Measurements from ENCODE around the gene PPCDC. TPM values are rescaled to one million over a fixed set of nuclear protein-coding genes. Genes with fewer than 3 reads are reported as not detected.

PPCDC gene
- total RNA-seq, 1 donor from 2014 or later = 13.1 TPM

GRCh38 chr15:75025107-75025506, 1.7 kb downstream of the PPCDC start:
- DNase-seq (no peak), ATAC-seq (no peak)
- no peaks in the 10 kb centered on the region for H3K27me3 ChIP-seq
- peaks cover 29% of the 10 kb centered on the region for H3K4me1 ChIP-seq
- intact Hi-C loops (cut with DNase I) = loop anchor here (5.0 kb wide), 1 partner anchor 182 kb away; no protein-coding TSS in a partner anchor
- no peak for TF ChIP-seq CTCF (IDR thresholded peaks at IDR 0.05)
- no peak overlapping the region for H3K27ac ChIP-seq
- no peaks in the 10 kb centered on the region for H3K9me3 ChIP-seq
- H3K36me3 ChIP-seq = no peaks in the 10 kb centered on the region
- no peak overlapping the region for H3K4me3 ChIP-seq

GRCh38 chr15:75025548-75026260, 2.3 kb downstream of the PPCDC start:
- H3K36me3 ChIP-seq = no peaks in the 10 kb centered on the region
- no peak overlapping the region for H3K27ac ChIP-seq
- TF ChIP-seq CTCF (IDR thresholded peaks at IDR 0.05) = no peak
- no peaks in the 10 kb centered on the region for H3K9me3 ChIP-seq
- intact Hi-C loops (cut with DNase I) = loop anchor here (5.0 kb wide), 1 partner anchor 182 kb away; no protein-coding TSS in a partner anchor
- no peak overlapping the region for H3K4me3 ChIP-seq
- DNase-seq (no peak), ATAC-seq (no peak)
- peaks cover 35% of the 10 kb centered on the region for H3K4me1 ChIP-seq
- H3K27me3 ChIP-seq = no peaks in the 10 kb centered on the region

GRCh38 chr15:75027551-75027950, 4.2 kb downstream of the PPCDC start:
- Histone ChIP-seq H3K27me3 (no peaks in the 10 kb centered on the region), H3K4me1 (peaks cover 51% of the 10 kb centered on the region), H3K27ac (no peak overlapping the region), H3K4me3 (no peak overlapping the region), H3K36me3 (no peaks in the 10 kb centered on the region), H3K9me3 (no peaks in the 10 kb centered on the region)
- ATAC-seq (no peak), DNase-seq (no peak)
- intact Hi-C loops (cut with DNase I) = loop anchor here (5.0 kb wide), 1 partner anchor 180 kb away; no protein-coding TSS in a partner anchor
- TF ChIP-seq CTCF (IDR thresholded peaks at IDR 0.05) = no peak

DNA sequence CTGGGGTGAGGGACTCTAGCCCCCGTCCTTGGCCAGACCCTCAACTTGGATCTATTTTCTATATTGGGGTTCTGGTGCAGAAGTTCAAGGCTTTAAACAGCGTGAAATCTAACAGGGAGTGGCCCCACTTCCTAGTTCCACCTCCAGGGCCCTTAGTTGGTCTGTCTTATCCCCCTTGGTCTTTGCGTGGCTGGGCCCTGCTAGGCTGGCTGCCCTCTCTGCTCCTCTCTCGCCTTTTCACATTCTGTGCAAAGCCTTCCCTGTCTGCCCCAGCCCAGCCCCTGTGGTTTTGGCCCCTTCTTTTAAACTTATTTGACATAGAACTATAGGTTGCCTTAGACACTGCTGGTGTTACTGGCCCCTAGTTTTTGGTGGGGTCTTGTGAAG, 5.6 kb downstream of the PPCDC start:
- no peaks in the 10 kb centered on the region for H3K9me3 ChIP-seq
- ATAC-seq (no peak), DNase-seq (no peak)
- no peaks in the 10 kb centered on the region for H3K36me3 ChIP-seq
- TF ChIP-seq CTCF (IDR thresholded peaks at IDR 0.05) = no peak
- peak overlapping the region; percentile 75 for H3K27ac ChIP-seq
- H3K27me3 ChIP-seq = no peaks in the 10 kb centered on the region
- H3K4me1 ChIP-seq = peaks cover 49% of the 10 kb centered on the region
- intact Hi-C loops (cut with DNase I) = loop anchor here (5.0 kb wide), 1 partner anchor 178 kb away; no protein-coding TSS in a partner anchor
- H3K4me3 ChIP-seq = no peak overlapping the region

DNA sequence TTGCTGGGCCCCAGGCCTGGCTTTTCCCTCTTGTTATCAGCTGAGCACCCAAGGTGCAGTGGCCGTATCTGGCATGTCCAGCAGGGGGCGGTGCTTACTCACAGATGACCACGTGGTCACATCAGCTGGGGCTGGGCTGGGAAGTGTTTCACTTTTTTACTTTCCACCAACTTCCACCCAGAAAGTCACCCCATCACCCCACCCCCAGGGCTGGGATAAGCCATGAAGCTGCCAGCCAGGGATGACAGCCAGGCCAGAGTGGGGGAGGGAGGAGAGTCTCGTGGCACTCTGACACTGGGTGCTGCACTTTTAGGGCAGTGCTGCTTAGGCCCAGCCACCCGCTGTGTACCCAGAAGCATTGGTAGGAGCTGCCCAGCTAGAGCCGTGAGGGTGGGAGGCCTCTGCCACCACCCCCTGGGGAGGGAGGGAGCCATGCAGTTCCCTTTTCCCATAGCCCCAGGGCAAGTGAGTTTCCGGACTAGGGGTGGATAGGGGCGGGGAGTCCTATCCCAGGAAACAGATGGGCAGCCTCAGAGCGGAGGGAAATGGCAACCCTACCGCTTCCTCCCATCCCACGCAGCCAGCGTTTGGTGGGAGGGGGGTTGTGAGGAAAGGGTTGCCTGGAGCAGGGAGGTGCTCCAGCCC, 6.1 kb downstream of the PPCDC start:
- H3K4me1 ChIP-seq = peaks cover 44% of the 10 kb centered on the region

More for the DNA sequence above, 6.1 kb downstream of the PPCDC start:
- ATAC-seq (peak; percentile 91), DNase-seq (peak; percentile 94)
- Histone ChIP-seq H3K4me3 (peak overlapping the region; percentile 20), H3K27me3 (no peaks in the 10 kb centered on the region), H3K27ac (peak overlapping the region; percentile 75), H3K36me3 (no peaks in the 10 kb centered on the region), H3K9me3 (no peaks in the 10 kb centered on the region)
- intact Hi-C loops (cut with DNase I) = loop anchor here (5.0 kb wide), 1 partner anchor 178 kb away; no protein-coding TSS in a partner anchor
- peak; percentile 96 for TF ChIP-seq CTCF (IDR thresholded peaks at IDR 0.05)
